ENCODE results near the gene MALAT1.

MALAT1 gene

DNA sequence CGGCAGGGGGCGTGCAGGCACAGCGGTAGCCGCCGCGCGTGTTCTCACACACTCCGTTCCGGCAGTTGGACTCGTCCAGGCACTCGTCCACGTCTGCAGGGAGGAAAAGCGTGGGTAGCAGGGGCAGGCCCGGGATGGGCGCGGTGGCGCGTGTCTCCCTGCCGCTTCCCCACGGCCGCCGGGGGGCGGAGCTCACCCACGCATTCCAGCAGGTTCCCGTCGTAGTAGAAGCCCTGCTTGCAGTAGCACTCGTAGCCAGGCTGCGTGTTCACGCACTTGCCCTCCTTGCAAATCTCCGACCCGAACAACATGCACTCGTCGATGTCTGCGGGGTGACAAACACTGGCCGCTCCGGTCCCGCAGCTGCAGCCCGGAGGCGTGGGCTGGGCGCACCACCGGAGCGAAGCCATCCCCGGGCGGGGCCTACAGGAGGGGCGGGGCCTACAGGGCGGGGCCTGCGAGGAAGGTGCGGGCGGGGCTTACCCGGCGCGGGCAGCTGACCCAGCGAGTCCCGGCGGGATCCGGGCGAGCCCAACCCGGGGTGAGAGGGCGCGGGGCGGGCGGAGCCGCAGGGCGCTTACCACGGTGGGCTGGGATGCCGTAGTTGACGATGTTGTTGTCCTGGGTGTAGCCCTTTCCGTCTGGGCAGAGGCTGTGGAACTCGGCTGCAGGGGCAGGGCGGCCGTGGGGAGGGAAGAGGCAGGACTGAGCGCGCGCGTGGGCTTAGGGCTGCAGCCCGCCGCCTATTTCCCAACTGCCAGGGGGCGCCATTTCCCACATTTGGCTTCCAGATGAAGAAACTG lies 41.6 kb downstream of the MALAT1 start:
- no peak for FAIRE-seq

DNA sequence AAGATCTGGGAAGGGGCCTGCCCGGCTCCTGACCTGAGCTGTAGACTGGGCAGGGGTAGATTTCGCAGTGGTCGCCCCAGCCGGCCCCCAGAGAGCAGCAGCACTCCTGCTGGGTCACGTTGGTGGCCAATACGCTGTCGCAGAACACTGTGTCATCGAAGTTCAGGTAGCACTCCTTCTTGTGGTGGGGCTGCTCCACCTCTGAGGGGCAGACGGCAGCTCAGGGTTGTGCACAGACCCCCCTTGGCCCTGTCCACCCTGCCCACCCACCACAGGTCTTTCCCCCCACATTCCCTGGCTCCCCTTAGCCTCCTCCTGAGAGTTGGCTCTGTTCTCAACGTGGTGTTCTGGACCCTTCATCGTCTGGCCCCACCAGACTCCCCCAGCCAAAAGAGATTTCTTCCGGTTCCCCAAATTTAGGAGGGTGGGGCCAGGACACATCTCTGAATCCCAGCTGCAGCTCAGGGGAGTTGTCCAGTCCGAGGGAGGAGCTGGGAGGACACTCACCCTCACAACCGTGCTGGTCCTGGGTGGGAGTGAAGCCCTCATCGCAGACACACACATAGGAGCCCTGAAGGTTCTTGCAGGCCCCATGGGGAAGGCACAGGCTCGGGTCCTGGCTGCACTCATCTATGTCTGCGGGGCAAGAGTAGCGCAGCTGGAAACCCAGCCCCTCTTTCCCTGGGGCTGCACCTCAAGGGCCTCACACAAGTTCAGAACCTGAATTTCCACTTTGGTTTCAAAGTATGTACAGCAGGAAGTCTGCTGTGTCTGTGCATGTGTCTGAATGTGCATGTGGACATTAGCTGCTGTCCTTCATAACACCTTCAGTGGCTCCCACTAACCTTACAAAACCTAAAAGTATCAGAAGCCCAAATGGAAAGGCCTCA lies 42.5 kb downstream of the MALAT1 start:
- FAIRE-seq = no peak

DNA sequence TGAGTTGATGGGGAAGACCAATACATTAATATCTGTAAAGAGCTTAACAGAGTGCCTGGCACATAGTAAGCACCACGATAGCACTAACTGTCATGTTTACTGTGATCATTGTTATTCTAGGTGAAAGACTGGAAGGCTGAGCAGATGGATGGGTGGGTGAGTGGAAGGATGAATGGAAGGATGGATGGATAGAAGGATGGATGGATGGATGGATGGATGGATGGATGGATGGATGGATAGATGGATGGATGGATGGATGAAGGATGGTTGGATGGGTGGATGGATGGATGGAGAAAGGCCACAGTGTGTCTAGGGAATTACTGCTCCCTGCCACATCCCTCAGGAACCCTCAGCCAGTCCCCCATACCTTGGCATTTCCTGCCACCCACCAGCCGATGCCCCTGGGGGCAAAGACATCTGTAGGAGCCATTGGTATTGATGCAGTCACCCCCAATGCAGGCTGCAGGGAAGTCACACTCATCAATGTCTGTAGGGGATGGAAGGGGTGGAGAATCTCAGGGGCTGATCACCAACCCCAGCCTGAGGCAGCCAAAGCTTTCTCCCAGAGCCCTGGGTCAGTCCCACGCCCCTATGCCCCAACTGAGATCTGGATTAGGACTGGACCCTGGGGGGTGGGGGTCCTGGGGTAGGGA lies 44.0 kb downstream of the MALAT1 start:
- no peak for FAIRE-seq

DNA sequence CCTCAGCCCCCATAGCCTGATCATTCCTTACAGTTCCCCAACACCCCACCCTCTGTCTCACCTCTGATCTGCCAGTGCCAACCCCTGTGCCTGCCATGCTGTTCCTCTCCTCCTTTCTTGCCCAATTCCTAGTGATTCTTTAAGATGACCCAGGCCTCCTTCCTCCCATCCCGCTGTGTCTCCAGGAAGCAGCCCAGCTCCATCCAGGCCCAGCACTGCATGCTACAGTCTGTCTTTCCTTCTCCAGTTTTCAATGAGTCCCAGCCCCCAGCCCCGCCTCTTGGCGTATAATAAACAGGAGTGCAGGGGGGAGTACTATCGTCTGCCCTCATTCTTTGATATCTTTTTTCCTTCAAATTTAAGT lies 47.0 kb downstream of the MALAT1 start:
- no peak for FAIRE-seq

DNA sequence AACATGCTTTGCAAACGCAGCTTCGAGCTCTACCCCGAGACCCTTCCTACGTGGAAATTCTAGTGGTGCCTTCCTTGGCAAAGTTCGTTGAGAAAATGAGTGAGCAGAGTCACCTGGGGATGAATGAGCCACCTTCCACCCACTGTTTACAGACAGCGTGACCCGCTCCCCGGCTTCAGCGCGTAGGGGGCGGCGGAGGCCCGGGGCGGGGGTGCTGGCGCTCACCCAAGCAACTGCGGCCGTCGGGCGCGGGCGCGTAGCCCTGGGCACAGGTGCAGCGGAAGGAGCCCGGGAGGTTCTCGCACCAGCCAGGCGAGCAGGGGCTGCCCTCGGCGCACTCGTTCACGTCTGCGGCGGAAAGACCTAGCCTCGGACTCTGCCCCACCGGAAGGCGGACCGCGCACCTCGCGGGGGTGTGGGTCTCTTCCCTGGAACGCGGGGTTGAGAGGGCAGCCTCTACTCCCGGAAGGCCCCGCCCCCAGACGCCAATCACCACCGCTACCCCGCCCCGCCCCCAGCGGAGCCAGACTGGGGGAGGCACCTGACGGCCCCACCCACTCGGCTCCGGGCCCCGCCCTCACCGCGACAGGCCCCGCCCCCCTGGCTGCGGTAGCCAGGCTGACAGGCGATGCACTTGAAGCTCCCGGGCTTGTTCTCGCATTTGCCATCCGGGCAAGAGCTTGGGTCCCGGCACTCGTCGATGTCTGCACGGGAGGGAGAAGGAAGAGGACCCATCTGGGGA lies 47.5 kb downstream of the MALAT1 start:
- FAIRE-seq = no peak

DNA sequence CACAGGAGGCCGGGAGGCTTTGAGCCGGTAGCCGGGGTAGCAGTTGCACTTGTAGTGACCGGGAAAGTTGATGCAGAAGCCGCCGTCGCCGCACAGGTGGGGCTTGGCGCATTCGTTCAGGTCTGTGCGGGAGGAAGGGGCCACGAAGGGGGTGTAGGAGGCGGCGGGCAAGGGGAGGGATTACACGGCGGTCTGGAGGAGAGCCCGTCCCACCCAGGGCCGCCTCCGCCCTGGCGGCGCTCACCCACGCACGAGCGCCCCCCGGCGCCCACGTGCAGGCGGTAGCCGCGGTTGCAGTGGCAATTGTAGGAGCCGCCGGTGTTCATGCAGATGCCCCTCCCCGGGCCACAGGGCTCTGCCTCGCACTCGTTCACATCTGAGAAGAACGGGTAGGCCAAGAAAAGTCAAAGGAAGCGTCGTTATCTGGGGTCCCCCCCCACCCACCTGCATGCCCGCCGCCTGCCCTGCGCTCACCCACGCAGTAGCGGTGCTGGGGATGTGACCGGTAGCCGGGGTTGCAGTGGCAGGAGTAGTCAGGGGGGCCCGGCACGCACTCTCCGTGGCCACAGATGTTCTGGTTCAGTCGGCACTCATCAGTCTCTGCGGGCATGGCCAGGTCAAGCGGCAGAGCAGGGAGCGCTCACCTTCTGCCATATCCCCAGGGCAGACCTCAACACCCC lies 48.7 kb downstream of the MALAT1 start:
- no peak for FAIRE-seq

DNA sequence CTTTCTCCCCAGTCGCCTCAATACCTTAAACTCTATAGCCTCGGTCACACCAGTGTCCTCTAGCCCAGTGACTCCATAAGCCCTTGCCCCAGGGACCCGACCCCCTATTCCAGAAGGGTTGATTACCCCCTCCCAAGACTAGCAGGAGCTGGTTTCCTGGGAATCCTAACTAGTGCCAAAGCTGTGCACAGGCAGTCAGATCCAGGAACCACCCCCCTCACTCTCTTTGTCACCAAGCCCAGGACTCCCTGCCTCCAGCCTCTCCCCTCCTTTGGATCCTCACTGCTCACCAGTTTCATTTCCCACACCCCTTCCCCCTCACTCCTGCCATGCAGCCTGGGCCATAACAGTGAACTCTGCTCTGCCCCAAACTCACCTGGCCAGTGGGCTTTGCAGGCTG lies 49.5 kb downstream of the MALAT1 start:
- no peak for FAIRE-seq

DNA sequence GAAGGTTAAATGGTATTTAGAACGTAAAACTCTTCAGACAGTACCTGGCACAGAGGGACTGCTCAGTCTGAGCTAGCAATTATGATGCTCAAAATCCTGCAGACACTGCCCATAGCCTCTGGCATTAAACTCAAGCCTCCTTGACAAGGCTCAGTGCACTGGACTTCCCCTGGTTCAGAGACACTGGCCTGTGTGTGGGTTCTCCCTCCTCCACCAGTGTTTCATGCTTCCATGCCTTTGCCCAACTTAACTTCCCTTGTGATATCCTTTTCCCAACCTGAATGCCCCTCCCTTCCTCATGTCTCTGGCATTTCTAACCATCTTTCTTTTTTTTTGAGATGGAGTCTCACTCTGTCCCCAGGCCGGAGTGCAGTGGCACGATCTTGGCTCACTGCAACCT lies 50.3 kb downstream of the MALAT1 start:
- no peak for FAIRE-seq

DNA sequence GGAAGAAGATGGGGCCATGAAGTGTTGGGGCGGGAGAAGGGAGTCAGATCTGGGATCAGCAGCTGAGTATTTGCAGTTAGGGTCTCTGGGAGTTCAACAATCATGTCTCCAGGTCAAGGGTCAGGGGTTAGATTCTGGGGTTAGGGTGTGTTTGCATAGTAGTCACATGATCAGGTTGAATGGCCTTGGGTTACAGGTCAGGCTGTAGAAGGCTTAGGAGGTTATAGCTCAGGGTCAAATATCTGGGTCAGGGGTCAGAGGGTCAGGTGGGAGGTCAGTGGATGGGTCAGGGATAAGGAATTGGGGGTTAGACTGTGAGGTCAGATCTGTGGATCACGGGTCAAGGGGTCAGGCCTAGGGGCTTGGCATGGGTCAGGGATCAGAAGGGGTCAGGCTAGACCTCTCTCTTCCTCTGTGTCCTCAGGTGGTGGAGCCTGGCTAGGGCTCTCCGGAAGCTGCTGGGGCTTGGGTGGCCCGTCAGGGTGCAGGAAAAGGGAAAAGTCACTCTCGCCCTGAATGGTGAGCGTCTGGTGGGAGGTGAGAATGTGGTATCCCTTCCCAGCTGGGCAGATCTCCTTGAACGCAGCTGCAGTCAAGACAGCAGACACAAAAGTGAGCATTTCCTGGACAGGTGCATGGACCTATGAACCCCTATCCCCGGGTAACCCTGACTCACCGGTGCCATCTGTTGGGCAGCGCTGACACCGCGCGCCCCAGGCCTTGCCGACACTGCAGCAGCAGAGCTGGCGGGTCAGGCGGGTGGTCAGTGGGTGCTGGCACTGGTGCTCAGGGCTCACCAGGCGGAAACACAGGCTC lies 52.9 kb downstream of the MALAT1 start:
- FAIRE-seq = no peak

DNA sequence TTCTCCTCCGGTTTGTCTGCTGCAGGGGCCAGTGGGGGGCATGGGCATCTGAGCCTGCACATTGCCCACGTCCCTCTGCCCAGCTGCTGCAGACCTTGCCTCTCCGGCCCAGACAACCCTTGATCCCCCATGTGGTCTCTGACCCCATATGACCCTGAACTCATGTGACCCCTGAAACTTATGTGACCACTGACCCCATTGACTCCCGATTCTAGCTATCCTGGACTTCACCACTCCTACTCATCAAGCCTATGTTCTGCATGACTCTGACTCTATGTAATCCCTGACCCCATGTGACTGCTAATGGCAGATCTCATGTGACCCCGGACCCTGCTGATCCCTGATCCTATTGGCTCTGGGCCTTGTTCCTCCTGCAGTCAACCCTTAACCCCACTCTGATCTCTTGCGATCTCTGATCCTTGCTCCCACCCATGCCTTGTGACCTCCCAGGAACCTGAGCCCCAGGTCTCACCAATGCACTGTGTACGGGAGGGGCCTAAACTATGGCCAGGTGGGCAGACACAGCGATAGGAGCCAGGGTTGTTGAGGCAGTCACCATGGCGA lies 53.6 kb downstream of the MALAT1 start:
- no peak for FAIRE-seq

DNA sequence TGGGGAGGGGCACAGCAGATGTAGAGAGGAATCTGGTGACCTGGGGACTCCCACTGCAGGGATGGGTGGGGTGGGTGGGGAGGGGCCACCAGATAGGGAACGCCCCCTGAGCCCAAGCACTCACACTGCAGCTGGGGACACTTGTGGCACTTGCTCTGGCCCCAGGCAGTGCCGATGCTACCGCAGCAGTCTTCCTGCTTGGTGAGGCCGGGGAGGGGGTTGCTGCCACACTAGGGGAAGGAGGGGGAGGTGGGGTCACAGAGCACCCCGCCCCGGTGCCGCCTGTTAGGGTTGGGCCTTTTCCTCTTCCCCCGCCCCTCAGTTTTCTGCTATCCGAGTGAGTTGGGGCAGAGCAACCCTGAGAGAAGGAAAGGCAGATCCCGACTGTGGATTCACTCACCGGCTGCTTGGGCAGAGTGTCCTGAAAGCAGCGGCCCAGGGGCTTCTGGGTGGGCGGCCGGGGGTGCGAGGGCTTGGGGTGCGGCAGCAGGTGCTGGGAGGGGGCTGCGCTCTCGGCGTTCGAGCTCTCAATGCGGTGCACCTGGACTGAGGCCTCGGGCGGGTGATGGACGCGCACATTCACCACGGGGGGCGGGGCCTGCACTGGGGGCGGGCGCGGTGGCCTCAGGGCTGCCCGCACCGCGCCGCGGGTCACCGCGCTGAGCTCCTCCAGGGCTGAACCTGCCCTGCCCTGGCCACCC lies 54.6 kb downstream of the MALAT1 start:
- no peak for FAIRE-seq

DNA sequence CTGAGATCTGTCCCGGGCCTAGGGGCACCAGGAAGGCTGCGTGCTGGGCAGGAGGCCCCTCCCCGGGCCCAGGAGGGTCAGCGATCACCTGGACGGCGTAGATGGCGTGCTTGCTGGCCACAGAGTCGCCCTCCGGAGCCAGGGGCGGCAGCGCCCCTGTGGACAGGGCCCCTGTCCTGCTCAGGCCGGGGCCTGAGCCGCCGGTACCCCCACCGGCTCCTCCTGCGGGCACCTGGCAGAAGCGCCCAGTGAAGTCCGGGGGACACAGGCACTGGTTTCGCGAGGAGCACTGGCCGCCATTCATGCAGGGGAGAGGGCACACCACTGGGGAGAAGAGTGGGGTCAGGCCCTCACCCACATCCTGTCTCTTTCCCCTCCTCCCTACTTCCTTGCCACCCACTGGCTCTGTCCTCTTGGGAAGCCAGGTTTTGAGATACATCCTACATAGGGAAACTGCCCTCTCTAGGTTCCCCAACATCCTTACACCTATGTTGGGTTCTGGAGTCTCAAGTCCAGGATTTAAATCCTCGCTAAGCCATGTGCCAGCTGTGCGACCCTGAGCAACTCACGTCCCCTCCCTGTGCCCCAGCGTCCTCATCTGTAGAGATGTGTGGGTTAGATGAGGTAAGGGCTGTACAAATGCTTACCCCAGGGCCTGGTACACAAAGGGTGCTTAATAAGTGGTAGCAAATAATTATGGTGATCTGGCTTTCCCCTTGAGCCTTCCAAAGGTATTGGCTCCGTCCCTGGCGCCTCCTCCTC lies 55.4 kb downstream of the MALAT1 start:
- FAIRE-seq = no peak

DNA sequence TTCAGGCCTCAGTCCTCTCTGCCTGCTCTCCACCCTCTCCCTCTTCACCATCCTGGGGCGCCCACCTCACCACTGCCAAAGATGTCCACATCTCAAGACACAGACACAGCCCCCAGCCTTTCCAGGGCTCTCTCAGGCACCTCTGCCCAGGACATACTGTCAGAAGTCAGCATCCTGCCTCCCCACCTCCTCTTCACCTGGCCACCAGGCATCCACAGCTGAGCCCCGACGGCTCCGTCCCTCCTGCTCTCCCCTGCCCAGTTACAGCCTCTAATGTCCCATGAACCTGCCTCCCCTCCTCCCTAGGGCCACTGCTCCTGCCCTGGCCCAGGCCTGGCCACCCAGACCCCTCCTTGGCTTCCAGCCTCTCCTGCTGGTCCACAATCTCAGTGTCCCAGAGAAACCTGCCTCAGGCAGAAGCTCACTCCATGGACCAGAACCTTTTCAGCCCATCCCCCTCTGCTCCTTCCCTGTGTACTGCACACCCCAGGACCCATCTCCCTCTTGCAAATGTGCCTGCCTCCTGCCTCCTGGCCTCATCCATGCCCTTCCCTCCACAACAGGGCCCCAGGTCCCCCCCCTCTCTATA lies 56.1 kb downstream of the MALAT1 start:
- FAIRE-seq = no peak

DNA sequence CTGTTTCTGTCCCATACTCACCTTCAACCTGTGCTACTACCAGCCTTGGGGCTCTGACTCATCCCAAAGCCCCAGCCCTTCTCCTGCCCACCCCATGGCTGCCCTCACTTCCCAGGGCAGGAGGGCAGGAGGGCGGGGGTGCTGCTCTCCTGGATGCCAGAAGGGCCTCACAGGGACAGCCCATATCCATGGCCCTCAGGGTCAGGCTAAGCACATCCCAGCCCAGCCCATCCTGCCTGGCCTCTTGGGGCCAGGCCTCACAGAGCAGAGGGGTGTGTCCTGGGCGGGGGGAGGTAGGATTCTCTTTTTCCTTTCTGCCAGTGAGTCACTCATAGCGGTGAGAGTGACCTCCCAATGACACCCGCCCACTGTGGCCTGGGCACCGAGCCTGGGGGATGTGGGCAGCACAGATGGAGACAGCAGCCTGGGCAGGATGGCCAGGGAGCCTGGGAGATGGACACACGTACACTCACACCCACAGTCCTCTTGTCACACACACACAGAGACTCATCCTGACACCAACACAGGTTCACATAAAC lies 56.9 kb downstream of the MALAT1 start:
- FAIRE-seq = no peak
